Left ventricle myocardium inferior (tissue), 1 donor: ENCODE data around the gene TRABD2A. TPM values are rescaled to one million over a fixed set of nuclear protein-coding genes. Genes with fewer than 3 reads are reported as not detected.

Source experiments
- DNase-seq: peaks from one replicate; pipeline ENCODE4 v3.0.0-alpha.2; 2020
- H3K27ac ChIP-seq: fragments of 200-600 bp; replicated peaks from 2 replicates; pipeline ENCODE4 v1.8.0; 2021
- H3K27me3 ChIP-seq: fragments of 200-600 bp; 2 replicates; pipeline ENCODE4 v1.8.0; 2021; ENCODE audit warnings: low read depth
- H3K36me3 ChIP-seq: fragments of 200-600 bp; 2 replicates; pipeline ENCODE4 v1.8.0; 2021
- H3K4me1 ChIP-seq: fragments of 200-600 bp; 2 replicates; pipeline ENCODE4 v1.8.0; 2021
- H3K4me3 ChIP-seq: fragments of 200-600 bp; 2 replicates; pipeline ENCODE4 v1.8.0; 2021; ENCODE audit warnings: mild to moderate bottlenecking, moderate library complexity
- H3K9me3 ChIP-seq: fragments of 200-600 bp; replicated peaks from 2 replicates; pipeline ENCODE4 v1.8.0; 2021
- intact Hi-C: fragments of 100-400 bp; cut with micrococcal nuclease; formaldehyde crosslinking; loops from one replicate; pipeline ENCODE4 v1.11.0; 2022
- total RNA-seq: library from RNA; stranded (reverse); fragmentation: NEBNext Ultra II Directional; extraction: Animal tissue kit (Norgen Biotek cat#: 25700); gene quantifications from one replicate; pipeline ENCODE4 v1.2.1, GENCODE V29; 2021
- TF ChIP-seq, protein P1 (sequence below): fragments of 200-600 bp; IDR thresholded peaks from 2 replicates; pipeline ENCODE4 v1.8.0; 2021; ENCODE audit warnings: antibody characterized with exemption, mild to moderate bottlenecking, borderline replicate concordance
- donor health status: DM: no; HTN: yes; CAD: no; lungs with severe emphysema.

Gene TRABD2A
- total RNA-seq, 1 donor from 2014 or later: 0.49 TPM

DNA sequence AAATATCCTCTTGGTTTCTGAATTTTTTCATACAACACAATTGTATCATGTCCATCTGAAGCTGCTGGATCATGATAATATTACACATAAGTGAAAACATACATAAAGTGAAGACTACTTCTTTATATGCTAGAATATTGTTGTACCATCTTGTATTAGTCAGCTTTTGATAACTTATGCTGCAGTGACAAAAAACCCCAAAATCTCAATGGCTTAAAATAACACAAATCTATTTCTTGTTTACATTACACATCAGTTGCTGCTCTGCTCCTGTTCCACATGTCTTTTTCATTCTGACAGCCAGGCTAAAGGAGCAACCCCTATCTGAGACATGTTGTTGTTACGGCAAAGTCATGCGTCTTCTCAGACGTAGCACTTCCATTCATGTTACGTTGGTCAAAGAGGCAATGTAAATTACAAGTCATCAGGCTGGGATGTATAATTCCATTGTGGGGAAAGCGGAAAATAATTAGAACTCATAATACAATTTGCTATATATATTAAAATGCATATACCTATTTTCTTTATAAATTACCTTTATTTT, 30.3 kb upstream of the TRABD2A start:
- H3K4me1 ChIP-seq: peaks cover 12% of the 10 kb centered on the region

DNA sequence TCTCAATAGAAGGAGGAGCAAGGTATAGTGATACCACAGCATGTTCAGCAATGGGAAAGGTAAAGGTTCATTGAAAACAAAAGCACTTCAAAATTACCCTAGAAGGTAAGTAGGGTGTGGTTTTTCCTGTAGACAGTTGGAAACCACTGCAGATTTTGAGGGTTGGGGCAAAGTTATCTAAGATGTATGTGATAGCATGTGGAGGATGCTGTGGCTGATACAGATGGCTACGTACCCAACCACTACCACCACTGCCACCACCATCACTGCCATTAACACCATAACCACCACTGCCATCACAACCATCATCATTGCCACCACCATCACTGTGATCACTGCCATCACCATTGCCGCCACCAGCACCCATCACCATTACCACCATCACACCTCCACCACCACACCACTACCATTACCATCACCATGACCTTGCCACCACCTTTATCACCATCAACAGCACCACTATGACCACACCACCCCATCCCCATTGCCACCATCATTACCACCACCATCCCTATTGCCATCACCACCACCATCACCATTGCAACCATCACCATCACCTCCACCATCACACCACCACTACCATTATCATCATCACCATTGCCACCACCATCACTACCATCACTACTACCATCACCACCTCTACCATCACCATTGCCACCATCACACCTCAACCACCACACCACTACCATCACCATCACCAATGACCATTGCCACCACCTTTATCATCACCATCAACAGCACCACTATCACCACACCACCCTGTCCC, 28.2 kb upstream of the TRABD2A start:
- Histone ChIP-seq H3K4me3 (no peak overlapping the region), H3K27ac (peak overlapping the region; percentile 97), H3K4me1 (peaks cover 27% of the 10 kb centered on the region), H3K9me3 (no peaks in the 10 kb centered on the region), H3K36me3 (no peaks in the 10 kb centered on the region), H3K27me3 (no peaks in the 10 kb centered on the region)
- TF ChIP-seq, protein P1, sequence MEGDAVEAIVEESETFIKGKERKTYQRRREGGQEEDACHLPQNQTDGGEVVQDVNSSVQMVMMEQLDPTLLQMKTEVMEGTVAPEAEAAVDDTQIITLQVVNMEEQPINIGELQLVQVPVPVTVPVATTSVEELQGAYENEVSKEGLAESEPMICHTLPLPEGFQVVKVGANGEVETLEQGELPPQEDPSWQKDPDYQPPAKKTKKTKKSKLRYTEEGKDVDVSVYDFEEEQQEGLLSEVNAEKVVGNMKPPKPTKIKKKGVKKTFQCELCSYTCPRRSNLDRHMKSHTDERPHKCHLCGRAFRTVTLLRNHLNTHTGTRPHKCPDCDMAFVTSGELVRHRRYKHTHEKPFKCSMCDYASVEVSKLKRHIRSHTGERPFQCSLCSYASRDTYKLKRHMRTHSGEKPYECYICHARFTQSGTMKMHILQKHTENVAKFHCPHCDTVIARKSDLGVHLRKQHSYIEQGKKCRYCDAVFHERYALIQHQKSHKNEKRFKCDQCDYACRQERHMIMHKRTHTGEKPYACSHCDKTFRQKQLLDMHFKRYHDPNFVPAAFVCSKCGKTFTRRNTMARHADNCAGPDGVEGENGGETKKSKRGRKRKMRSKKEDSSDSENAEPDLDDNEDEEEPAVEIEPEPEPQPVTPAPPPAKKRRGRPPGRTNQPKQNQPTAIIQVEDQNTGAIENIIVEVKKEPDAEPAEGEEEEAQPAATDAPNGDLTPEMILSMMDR: no peak
- intact Hi-C loops: no loop called here
- DNase-seq: no peak

More for the DNA sequence above, 30.3 kb upstream of the TRABD2A start:
- intact Hi-C loops: no loop called here
- DNase-seq: no peak
- TF ChIP-seq, protein P1: no peak
- Histone ChIP-seq H3K27ac (no peak overlapping the region), H3K9me3 (no peaks in the 10 kb centered on the region), H3K36me3 (no peaks in the 10 kb centered on the region), H3K27me3 (no peaks in the 10 kb centered on the region), H3K4me3 (no peak overlapping the region)

DNA sequence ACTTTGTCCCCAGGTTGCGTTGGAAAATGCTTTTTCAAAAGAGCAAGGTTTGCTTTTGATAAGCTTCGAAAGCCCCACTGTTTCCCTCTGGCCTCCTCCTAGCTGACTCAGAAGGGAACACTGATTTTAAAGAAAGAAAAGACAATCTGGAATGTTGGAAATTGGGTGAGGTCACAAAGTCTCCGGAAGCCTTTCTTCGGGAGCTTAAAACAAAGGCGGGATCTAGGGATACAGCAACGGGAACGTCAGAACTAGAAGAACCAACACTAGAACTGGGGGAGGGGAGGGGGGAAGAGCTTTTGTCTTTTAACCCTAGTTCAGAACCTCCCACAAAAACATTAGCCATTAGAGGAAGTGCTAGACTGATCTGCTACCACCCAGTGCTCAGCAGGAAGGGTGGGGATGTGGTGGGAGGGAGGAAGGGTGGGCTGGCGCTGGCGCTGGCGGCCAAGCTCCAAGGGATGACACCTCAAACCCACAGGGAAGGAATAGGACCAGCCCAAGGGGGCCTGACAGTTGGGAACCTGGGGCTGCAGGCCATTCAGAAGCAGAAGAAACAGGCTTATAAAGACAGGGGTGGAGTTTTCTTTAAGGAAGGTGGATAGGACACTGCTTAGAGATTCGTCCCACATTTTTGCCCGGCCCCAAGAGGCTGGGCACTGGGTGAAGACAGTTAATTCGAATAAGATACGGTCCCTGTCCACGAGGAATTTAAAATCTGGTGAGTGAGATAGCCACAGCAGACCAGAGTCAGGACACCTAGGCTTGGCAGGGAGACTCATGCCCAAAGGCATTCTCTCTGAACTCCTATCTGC, 26.2 kb upstream of the TRABD2A start:
- Histone ChIP-seq H3K9me3 (no peaks in the 10 kb centered on the region), H3K27ac (peak overlapping the region; percentile 97), H3K36me3 (no peaks in the 10 kb centered on the region), H3K27me3 (no peaks in the 10 kb centered on the region), H3K4me3 (peak overlapping the region; percentile 78), H3K4me1 (peaks cover 29% of the 10 kb centered on the region)
- DNase-seq: peak; percentile 70
- TF ChIP-seq, protein P1: no peak
- intact Hi-C loops: no loop called here

DNA sequence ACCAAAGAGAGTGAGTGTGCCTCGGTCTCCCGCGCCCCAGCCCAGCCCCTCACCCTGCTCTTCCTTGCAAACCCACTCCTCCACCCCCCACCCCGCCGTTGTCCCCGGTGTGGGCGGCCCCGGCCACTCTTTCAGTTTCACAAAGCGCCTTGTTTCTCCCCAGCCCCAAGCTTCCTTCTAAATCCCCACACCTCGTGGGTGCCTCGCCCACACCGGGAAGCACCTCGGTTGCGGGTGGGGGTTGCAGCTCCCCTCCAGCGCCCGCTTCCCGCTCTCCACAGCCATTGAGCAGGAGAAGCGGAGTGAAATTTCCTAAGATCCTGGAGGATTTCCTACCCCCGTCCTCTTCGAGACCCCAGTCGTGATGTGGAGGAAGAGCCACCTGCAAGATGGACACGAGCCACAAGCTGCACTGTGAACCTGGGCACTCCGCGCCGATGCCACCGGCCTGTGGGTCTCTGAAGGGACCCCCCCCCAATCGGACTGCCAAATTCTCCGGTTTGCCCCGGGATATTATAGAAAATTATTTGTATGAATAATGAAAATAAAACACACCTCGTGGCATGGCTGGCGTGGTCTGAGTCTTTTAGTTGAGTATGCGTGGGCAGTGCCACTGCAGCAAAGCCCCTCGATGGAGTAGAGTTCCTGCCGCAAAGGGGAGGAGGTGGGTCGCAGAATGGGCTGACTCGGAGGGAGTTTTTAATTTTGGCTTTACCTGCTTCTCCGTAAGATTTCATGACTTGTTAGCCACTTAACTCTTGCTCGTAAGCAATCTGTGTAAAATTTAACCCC, 25.4 kb upstream of the TRABD2A start:
- H3K36me3 ChIP-seq: no peaks in the 10 kb centered on the region
- TF ChIP-seq, protein P1: no peak
- H3K27ac ChIP-seq: peak overlapping the region; percentile 97
- H3K9me3 ChIP-seq: no peaks in the 10 kb centered on the region
- peaks cover 29% of the 10 kb centered on the region for H3K4me1 ChIP-seq
- peak overlapping the region; percentile 78 for H3K4me3 ChIP-seq
- intact Hi-C loops: no loop called here
- H3K27me3 ChIP-seq: no peaks in the 10 kb centered on the region
- DNase-seq: peak; percentile 34
